CD14-positive monocyte (primary cell): Measurements from ENCODE around the gene PEX5L. TPM values are rescaled to one million over a fixed set of nuclear protein-coding genes. Genes with fewer than 3 reads are reported as not detected.

Experiments used
- DNase-seq, 3 donors: peaks; one replicate each; pipeline ENCODE4 v3.0.0-alpha.2; 2011 to 2022
- H2AFZ ChIP-seq: 2 replicates; pipeline ENCODE4 v1.6.0; 2012; ENCODE audit warnings: mild to moderate bottlenecking, low read depth, low read length, inconsistent platforms; ENCODE audit not compliant: insufficient read depth, poor library complexity, severe bottlenecking
- H3K27ac ChIP-seq, 2 donors: 1 replicate in 1 of 2; 2 replicates in 1 of 2; pipeline ENCODE4 v1.5.1; 2012 to 2013; ENCODE audit warnings: low read length in 2 of 2, control low read depth in 1 of 2, inconsistent platforms in 1 of 2, low read depth in 1 of 2, mild to moderate bottlenecking in 1 of 2
- H3K27me3 ChIP-seq, 2 donors: one replicate each; pipeline versions ENCODE4 v1.6.0 to v1.6.1; 2011 to 2013; ENCODE audit warnings: low read length in 2 of 2; ENCODE audit not compliant: control insufficient read depth in 2 of 2, insufficient read depth in 2 of 2
- H3K36me3 ChIP-seq, 2 donors: replicated peaks in 1 of 2; 1 replicate in 1 of 2; 2 replicates in 1 of 2; pipeline versions ENCODE4 v1.5.1 to v1.6.1; 2012 to 2013; ENCODE audit warnings: low read length in 2 of 2, control low read depth in 1 of 2, inconsistent platforms in 1 of 2, mild to moderate bottlenecking in 1 of 2; ENCODE audit not compliant: insufficient read depth in 2 of 2, control insufficient read depth in 1 of 2
- H3K4me1 ChIP-seq, 2 donors: 1 replicate in 1 of 2; 2 replicates in 1 of 2; pipeline versions ENCODE4 v1.5.1 to v1.6.1; 2012 to 2013; ENCODE audit warnings: low read length in 2 of 2, control low read depth in 1 of 2, inconsistent platforms in 1 of 2, mild to moderate bottlenecking in 1 of 2, moderate library complexity in 1 of 2; ENCODE audit not compliant: insufficient read depth in 2 of 2, control insufficient read depth in 1 of 2
- H3K4me2 ChIP-seq: replicated peaks from 2 replicates; pipeline ENCODE3; 2012; ENCODE audit warnings: low read length, moderate library complexity, mild to moderate bottlenecking; ENCODE audit not compliant: poor library complexity, severe bottlenecking; ENCODE audit errors: extremely low read depth
- H3K4me3 ChIP-seq, 3 experiments: fragments of 200-600 bp in 1 of 3; sonication (generic) in 1 of 3; replicated peaks in 1 of 3; 1 replicate in 2 of 3; 2 replicates in 1 of 3; pipeline ENCODE4 v1.5.1; 2011 to 2013; ENCODE audit warnings: low read length in 3 of 3, mild to moderate bottlenecking in 3 of 3, control low read depth in 2 of 3, low read depth in 2 of 3, inconsistent platforms in 1 of 3, moderate library complexity in 1 of 3
- H3K79me2 ChIP-seq: 2 replicates; pipeline ENCODE4 v1.6.0; 2012; ENCODE audit warnings: mild to moderate bottlenecking, control low read depth, inconsistent platforms, low read length, moderate library complexity; ENCODE audit not compliant: insufficient read depth
- H3K9ac ChIP-seq: 2 replicates; pipeline ENCODE4 v1.6.0; 2017; ENCODE audit warnings: low read length, mild to moderate bottlenecking; ENCODE audit not compliant: insufficient read depth, poor library complexity, severe bottlenecking
- H3K9me3 ChIP-seq, 2 donors: replicated peaks in 1 of 2; 1 replicate in 1 of 2; 2 replicates in 1 of 2; pipeline versions ENCODE4 v1.5.1 to v1.6.1; 2012 to 2013; ENCODE audit warnings: low read length in 2 of 2, control low read depth in 1 of 2; ENCODE audit not compliant: control insufficient read depth in 1 of 2, insufficient read depth in 1 of 2
- H4K20me1 ChIP-seq: 2 replicates; pipeline ENCODE4 v1.6.0; 2012; ENCODE audit warnings: mild to moderate bottlenecking, low read length, control low read depth, moderate library complexity; ENCODE audit not compliant: insufficient read depth
- H3K27ac Mint-ChIP-seq, 7 donors: one replicate each; pipeline ENCODE4 v1.8.0; 2020; ENCODE audit warnings: mild to moderate bottlenecking in 7 of 7, mixed read lengths in 7 of 7, moderate library complexity in 6 of 7, inconsistent platforms in 2 of 7
- H3K27me3 Mint-ChIP-seq, 3 donors: one replicate each; pipeline ENCODE4 v1.8.0; 2021 to 2022; ENCODE audit warnings: low read depth in 3 of 3, mild to moderate bottlenecking in 3 of 3, mixed read lengths in 3 of 3, moderate library complexity in 3 of 3, inconsistent platforms in 1 of 3
- H3K36me3 Mint-ChIP-seq, 2 donors: one replicate each; pipeline ENCODE4 v1.8.0; 2020; ENCODE audit warnings: mixed read lengths in 2 of 2, inconsistent platforms in 1 of 2, mild to moderate bottlenecking in 1 of 2
- H3K4me1 Mint-ChIP-seq: one replicate; pipeline ENCODE4 v1.8.0; 2020; ENCODE audit warnings: mild to moderate bottlenecking, mixed read lengths
- H3K4me3 Mint-ChIP-seq, 2 donors: one replicate each; pipeline ENCODE4 v1.8.0; 2020; ENCODE audit warnings: mild to moderate bottlenecking in 2 of 2, mixed read lengths in 2 of 2, moderate library complexity in 1 of 2
- H3K9me3 Mint-ChIP-seq, 7 donors: one replicate each; pipeline ENCODE4 v1.8.0; 2020 to 2022; ENCODE audit warnings: mixed read lengths in 7 of 7, mild to moderate bottlenecking in 6 of 7, moderate library complexity in 6 of 7, inconsistent platforms in 2 of 7
- CTCF ChIP-seq: fragments of 200-600 bp; IDR thresholded peaks from one replicate; pipeline ENCODE4 v1.8.0; 2022; ENCODE audit warnings: antibody characterized with exemption, mild to moderate bottlenecking
- WGBS: methylation state at CpG from one replicate; pipeline ENCODE4 v1.1.5; 2013; ENCODE audit warnings: missing lambda C conversion rate; ENCODE audit not compliant: insufficient coverage; 5-methylcytosine and 5-hydroxymethylcytosine counted together
- intact Hi-C, 2 donors: fragments of 100-400 bp; cut with micrococcal nuclease; formaldehyde crosslinking; loops; one replicate each; pipeline versions ENCODE4 v1.15.0 to v1.15.1; 2023
- polyA plus RNA-seq, 3 donors: library from polyadenylated mRNA; depleted of rRNA in 1 of 3; unstranded in 2 of 3; stranded (reverse) in 1 of 3; fragments of 300-500 nt in 2 of 3; fragments of >200 nt in 1 of 3; fragmentation: Illumina TruSeq in 2 of 3; gene quantifications; 1 replicate in 2 of 3; 2 replicates in 1 of 3; pipeline ENCODE4 v1.2.3, GENCODE V29; 2012 to 2021

PEX5L gene
- polyA plus RNA-seq, 3 donors, result not detected

- H3K4me1 Mint-ChIP-seq, result no peaks in the 10 kb centered on the region
- no peaks in the 10 kb centered on the region for H3K36me3 Mint-ChIP-seq
- H2AFZ ChIP-seq, result no peak overlapping the region
These were observed 138.7 kb downstream of the PEX5L start for GRCh38 chr3:179898024-179898423.

GRCh38 chr3:179897231-179897630, 139.5 kb downstream of the PEX5L start:
- no peak overlapping the region for H3K4me3 ChIP-seq
- WGBS, result no CpG with 5 or more reads among the region's 4 CpGs
- Mint-ChIP-seq H3K9me3 (peaks cover 0 to under 1% (median 0%) of the 10 kb centered on the region in 7 donors), H3K4me3 (no peak overlapping the region), H3K4me1 (no peaks in the 10 kb centered on the region), H3K27ac (no peak overlapping the region), H3K27me3 (peaks cover 1% of the 10 kb centered on the region in 3 donors), H3K36me3 (no peaks in the 10 kb centered on the region)
- H3K79me2 ChIP-seq, result no peaks in the 10 kb centered on the region
- H3K9me3 ChIP-seq, result no peaks in the 10 kb centered on the region
- peaks cover 0 to 3% of the 10 kb centered on the region in 2 donors for H3K27me3 ChIP-seq
- no peaks in the 10 kb centered on the region for H4K20me1 ChIP-seq
- H3K27ac ChIP-seq, result no peak overlapping the region
- no peak overlapping the region for H3K4me2 ChIP-seq
- no peaks in the 10 kb centered on the region for H3K36me3 ChIP-seq
- TF ChIP-seq CTCF, result no peak
- no peaks in the 10 kb centered on the region for H3K4me1 ChIP-seq
- H3K9ac ChIP-seq, result no peak overlapping the region
- DNase-seq, result no peak
- intact Hi-C loops, result no loop called here
- no peak overlapping the region for H2AFZ ChIP-seq

More at GRCh38 chr3:179898024-179898423, 138.7 kb downstream of the PEX5L start:
- intact Hi-C loops, result no loop called here
- H3K27me3 ChIP-seq, result peaks cover 0 to 3% of the 10 kb centered on the region in 2 donors
- whole genome bisulfite sequencing, result no CpG with 5 or more reads among the region's 2 CpGs
- H3K36me3 ChIP-seq, result no peaks in the 10 kb centered on the region
- H3K27ac ChIP-seq, result no peak overlapping the region
- no peaks in the 10 kb centered on the region for H3K9me3 Mint-ChIP-seq
- H4K20me1 ChIP-seq, result no peaks in the 10 kb centered on the region
- H3K4me3 ChIP-seq, result no peak overlapping the region
- DNase-seq, result peak in 1 of 3 donors; percentile 14
- no peak overlapping the region for H3K4me2 ChIP-seq
- peaks cover 0 to 1% (median 0%) of the 10 kb centered on the region in 3 donors for H3K27me3 Mint-ChIP-seq
- no peak overlapping the region for H3K9ac ChIP-seq
- no peak overlapping the region for H3K27ac Mint-ChIP-seq
- no peak for TF ChIP-seq CTCF
- no peaks in the 10 kb centered on the region for H3K4me1 ChIP-seq
- no peaks in the 10 kb centered on the region for H3K79me2 ChIP-seq
- H3K4me3 Mint-ChIP-seq, result no peak overlapping the region
- H3K9me3 ChIP-seq, result no peaks in the 10 kb centered on the region
